ENCODE results near the gene SUCO.
A peak's percentile ranks its signal among the peaks of the same experiment; 100 is the strongest.
"Not testable (repeated sequence)": the region's sequence is repeated elsewhere in the genome, so short reads cannot be mapped to it uniquely, and the experiment has no call there.

Gene SUCO

GRCh38 chr1:172566196-172566997, 33.4 kb downstream of the SUCO start:
- DNase-seq (ENCODE audit: low spot score) = no peak

- DNase-seq (ENCODE audit: low spot score) = no peak
Measured at GRCh38 chr1:172567720-172568119, 34.8 kb downstream of the SUCO start.

GRCh38 chr1:172574080-172574479, 41.1 kb downstream of the SUCO start:
- DNase-seq (ENCODE audit: low spot score) = no peak

- no peak for DNase-seq (ENCODE audit: low spot score)
Measured at GRCh38 chr1:172578586-172578985, 45.6 kb downstream of the SUCO start.

- DNase-seq (ENCODE audit: low spot score) = no peak
Measured at GRCh38 chr1:172581273-172581672, 48.3 kb downstream of the SUCO start.

- no peak for DNase-seq (ENCODE audit: low spot score)
Measured at GRCh38 chr1:172581779-172582178, 48.8 kb downstream of the SUCO start.

GRCh38 chr1:172582889-172583288, 49.9 kb downstream of the SUCO start:
- no peak for DNase-seq (ENCODE audit: low spot score)

GRCh38 chr1:172585348-172585747, 52.4 kb downstream of the SUCO start:
- peak; percentile 21 for DNase-seq (ENCODE audit: low spot score)

GRCh38 chr1:172585861-172586260, 52.9 kb downstream of the SUCO start:
- no peak for DNase-seq (ENCODE audit: low spot score)

- peak; percentile 56 for DNase-seq (ENCODE audit: low spot score)
Measured at GRCh38 chr1:172588296-172589291, 55.6 kb downstream of the SUCO start.

GRCh38 chr1:172589553-172589952, 56.6 kb downstream of the SUCO start:
- no peak for DNase-seq (ENCODE audit: low spot score)

- not testable (repeated sequence) for DNase-seq (ENCODE audit: low spot score)
Measured at GRCh38 chr1:172591429-172591828, 58.5 kb downstream of the SUCO start.

- DNase-seq (ENCODE audit: low spot score) = not testable (repeated sequence)
Measured at GRCh38 chr1:172595066-172595465, 62.1 kb downstream of the SUCO start.

- not testable (repeated sequence) for DNase-seq (ENCODE audit: low spot score)
Measured at GRCh38 chr1:172596782-172597181, 63.8 kb downstream of the SUCO start.

- no peak for DNase-seq (ENCODE audit: low spot score)
Measured at GRCh38 chr1:172599912-172600311, 67.0 kb downstream of the SUCO start.

- no peak for DNase-seq (ENCODE audit: low spot score)
Measured at GRCh38 chr1:172600615-172601014, 67.7 kb downstream of the SUCO start.

GRCh38 chr1:172601046-172601630, 68.2 kb downstream of the SUCO start:
- DNase-seq (ENCODE audit: low spot score) = no peak

GRCh38 chr1:172602706-172603105, 69.8 kb downstream of the SUCO start:
- no peak for DNase-seq (ENCODE audit: low spot score)

GRCh38 chr1:172603816-172604215, 70.9 kb downstream of the SUCO start:
- DNase-seq (ENCODE audit: low spot score) = no peak

- no peak for DNase-seq (ENCODE audit: low spot score)
Measured at GRCh38 chr1:172605641-172606040, 72.7 kb downstream of the SUCO start.

- no peak for DNase-seq (ENCODE audit: low spot score)
Measured at GRCh38 chr1:172607145-172607544, 74.2 kb downstream of the SUCO start.

- no peak for DNase-seq (ENCODE audit: low spot score)
Measured at GRCh38 chr1:172608098-172608601, 75.2 kb downstream of the SUCO start.
